ENCODE data around the gene SLC13A5. TPM values are rescaled to one million over a fixed set of nuclear protein-coding genes. Genes with fewer than 3 reads are reported as not detected.

The SLC13A5 gene
- total RNA-seq: not detected in 2 replicates

GRCh38 chr17:6713130-6713917 is at the start of gene SLC13A5:
SLC13A5 (minus strand) TSS chr17:6713369; CDS start chr17:6713333, 36 bp downstream.

DNA sequence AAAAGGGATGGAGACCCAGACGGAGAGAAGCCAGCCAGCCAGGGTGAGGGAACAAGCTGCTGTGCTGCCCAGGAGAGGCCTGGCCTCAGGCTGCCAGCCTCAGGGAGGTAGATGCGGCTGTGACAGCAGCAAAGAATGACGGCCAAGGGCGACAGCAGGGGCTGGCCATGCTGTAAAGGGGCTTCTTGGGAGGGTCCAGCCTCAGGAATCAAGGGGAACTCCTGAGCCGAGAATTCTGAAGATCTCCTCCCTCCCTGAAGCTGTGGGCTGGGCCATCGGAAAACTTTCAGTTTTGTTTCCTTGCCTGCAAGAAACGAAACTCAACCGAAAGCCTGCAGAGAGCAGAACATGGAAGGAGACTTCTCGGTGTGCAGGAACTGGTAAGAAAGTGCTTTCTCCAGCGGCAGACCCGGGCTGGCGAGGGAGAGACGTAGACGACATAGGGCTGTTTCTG is 42.6 kb upstream of the SLC13A5 start, which contains the start of gene XAF1:
Gene XAF1 (plus strand): TSS at position 316 of the 454 bp plus-strand sequence. CDS start 33 bp downstream, at position 349.

DNA sequence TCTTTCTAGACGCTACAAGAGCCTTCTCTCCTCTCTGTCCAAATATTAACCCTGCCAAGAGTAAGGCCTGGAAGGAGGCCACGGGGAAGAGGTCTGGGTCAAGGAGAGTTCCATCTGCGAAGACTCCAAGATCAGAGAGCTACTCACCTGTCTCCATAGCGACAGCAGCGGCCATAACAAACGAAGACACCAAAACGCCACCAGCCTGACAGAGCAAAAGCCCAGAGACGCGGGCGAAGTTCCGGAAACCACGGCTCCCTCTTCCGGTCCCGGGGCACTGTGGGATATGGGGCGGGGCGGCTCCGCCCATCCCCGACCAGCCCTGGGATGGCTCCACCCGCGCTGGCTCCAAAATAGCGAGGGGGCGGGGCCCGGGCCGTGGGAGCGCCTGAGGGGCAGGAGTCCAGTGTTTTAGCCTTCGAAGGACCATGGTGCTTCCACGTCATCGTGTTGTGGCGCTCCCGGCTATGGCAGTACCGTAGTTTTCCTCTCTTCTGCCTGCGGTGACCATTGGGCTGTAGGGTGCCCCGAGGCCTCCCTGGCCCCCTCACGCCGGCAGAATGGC is 61.7 kb downstream of the SLC13A5 start, which contains the start of the genes C17orf100 and MED31:
Gene C17orf100 (plus strand): TSS at position 409 of the 565 bp plus-strand sequence. CDS start 152 bp downstream, at position 561.
Gene MED31 (minus strand): TSS at position 252 of the 565 bp plus-strand sequence. CDS start 77 bp downstream, at position 175.

DNA sequence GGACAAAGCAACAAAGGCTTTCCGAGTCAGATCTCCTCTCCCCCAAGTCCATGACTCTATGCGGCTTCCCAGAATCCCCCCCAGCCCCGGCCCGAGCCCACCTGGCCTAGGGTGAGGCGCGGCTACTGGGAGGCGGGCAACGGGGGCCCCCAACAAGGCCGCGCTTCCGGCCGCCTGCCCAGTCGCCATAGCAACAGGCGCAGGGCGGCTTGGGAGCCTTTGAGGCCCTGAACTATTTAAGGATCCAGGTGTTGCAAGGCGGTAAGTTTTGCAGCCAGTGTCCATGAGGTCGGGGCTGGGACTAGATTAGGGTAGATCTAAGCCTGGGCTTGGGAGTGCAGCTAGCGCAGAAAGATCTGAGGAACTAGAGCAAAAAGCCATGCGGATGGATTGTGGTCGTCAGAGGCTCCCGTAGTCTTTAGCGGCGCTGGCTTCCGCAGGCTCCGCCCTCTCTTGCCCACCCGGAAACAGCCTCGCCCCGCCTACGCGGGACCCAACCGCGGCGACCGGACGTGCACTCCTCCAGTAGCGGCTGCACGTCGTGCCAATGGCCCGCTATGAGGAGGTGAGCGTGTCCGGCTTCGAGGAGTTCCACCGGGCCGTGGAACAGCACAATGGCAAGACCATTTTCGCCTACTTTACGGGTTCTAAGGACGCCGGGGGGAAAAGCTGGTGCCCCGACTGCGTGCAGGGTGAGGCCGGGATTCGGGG is 72.5 kb downstream of the SLC13A5 start, which contains the start of the genes KIAA0753 and TXNDC17:
Gene KIAA0753 (minus strand): TSS at position 176 of the 711 bp plus-strand sequence. CDS start 5,608 bp downstream, outside the sequence.
Gene TXNDC17 (plus strand): TSS at position 525 of the 711 bp plus-strand sequence. CDS start 23 bp downstream, at position 548.

Other genes starting within 250 kb of the SLC13A5 start
- gene PITPNM3, start 156.8 kb downstream of the SLC13A5 start, total RNA-seq: 0.90 and 2.1 TPM in 2 replicates
- gene KIAA0753, start 72.7 kb downstream of the SLC13A5 start, total RNA-seq: 7.9 and 15.1 TPM in 2 replicates
- gene TXNDC17, start 72.3 kb downstream of the SLC13A5 start, total RNA-seq: 150 and 225 TPM in 2 replicates
- 13.4 and 16.4 TPM in 2 replicates for gene MED31, start 61.8 kb downstream of the SLC13A5 start, total RNA-seq
- gene C17orf100, start 61.6 kb downstream of the SLC13A5 start, total RNA-seq: 1.6 and 2.9 TPM in 2 replicates
- gene XAF1, start 42.7 kb upstream of the SLC13A5 start, total RNA-seq: 3.2 and 4.4 TPM in 2 replicates
- gene FBXO39, start 62.8 kb upstream of the SLC13A5 start, total RNA-seq: not detected in 2 replicates
- not detected in 2 replicates for gene TEKT1, start 118.4 kb upstream of the SLC13A5 start, total RNA-seq

Data from cardiac atrium fibroblast (primary cell).